ENCODE measurements around the gene SLC25A42. TPM values are rescaled to one million over a fixed set of nuclear protein-coding genes. Genes with fewer than 3 reads are reported as not detected.

The SLC25A42 gene
- total RNA-seq, 1 donor from 2014 or later, result 2.8 TPM

- no peak for TF ChIP-seq CTCF (IDR thresholded peaks at IDR 0.05; ENCODE audit: insufficient read depth, low read length, poor library complexity, severe bottlenecking)
- DNase-seq (ENCODE audit: low read depth), result no peak
- no peaks in the 10 kb centered on the region for H3K36me3 ChIP-seq (ENCODE audit: control insufficient read depth, insufficient read depth, low read length)
- H3K4me3 ChIP-seq (ENCODE audit: low read depth, low read length), result no peak overlapping the region
- no peaks in the 10 kb centered on the region for H3K27me3 ChIP-seq (ENCODE audit: control insufficient read depth, insufficient read depth, low read length)
Observed at GRCh38 chr19:19094513-19094912, 30.7 kb downstream of the SLC25A42 start.

GRCh38 chr19:19095691-19096090 lies 31.9 kb downstream of the SLC25A42 start:
- TF ChIP-seq CTCF (IDR thresholded peaks at IDR 0.05; ENCODE audit: insufficient read depth, low read length, poor library complexity, severe bottlenecking), result no peak
- no peak overlapping the region for H3K4me3 ChIP-seq (ENCODE audit: low read depth, low read length)
- DNase-seq (ENCODE audit: low read depth), result no peak
- no peaks in the 10 kb centered on the region for H3K27me3 ChIP-seq (ENCODE audit: control insufficient read depth, insufficient read depth, low read length)
- no peaks in the 10 kb centered on the region for H3K36me3 ChIP-seq (ENCODE audit: control insufficient read depth, insufficient read depth, low read length)

GRCh38 chr19:19096641-19097627 lies 33.1 kb downstream of the SLC25A42 start:
- Histone ChIP-seq H3K36me3 (ENCODE audit: control insufficient read depth, insufficient read depth, low read length) (no peaks in the 10 kb centered on the region), H3K4me3 (ENCODE audit: low read depth, low read length) (no peak overlapping the region), H3K27me3 (ENCODE audit: control insufficient read depth, insufficient read depth, low read length) (no peaks in the 10 kb centered on the region)
- TF ChIP-seq CTCF (IDR thresholded peaks at IDR 0.05; ENCODE audit: insufficient read depth, low read length, poor library complexity, severe bottlenecking), result no peak
- DNase-seq (ENCODE audit: low read depth), result no peak

- no peak for DNase-seq (ENCODE audit: low read depth)
- no peaks in the 10 kb centered on the region for H3K36me3 ChIP-seq (ENCODE audit: control insufficient read depth, insufficient read depth, low read length)
- no peaks in the 10 kb centered on the region for H3K27me3 ChIP-seq (ENCODE audit: control insufficient read depth, insufficient read depth, low read length)
- no peak overlapping the region for H3K4me3 ChIP-seq (ENCODE audit: low read depth, low read length)
- TF ChIP-seq CTCF (IDR thresholded peaks at IDR 0.05; ENCODE audit: insufficient read depth, low read length, poor library complexity, severe bottlenecking), result no peak
Observed at GRCh38 chr19:19098084-19098702, 34.4 kb downstream of the SLC25A42 start.

- DNase-seq (ENCODE audit: low read depth), result no peak
- Histone ChIP-seq H3K27me3 (ENCODE audit: control insufficient read depth, insufficient read depth, low read length) (no peaks in the 10 kb centered on the region), H3K4me3 (ENCODE audit: low read depth, low read length) (no peak overlapping the region), H3K36me3 (ENCODE audit: control insufficient read depth, insufficient read depth, low read length) (no peaks in the 10 kb centered on the region)
- no peak for TF ChIP-seq CTCF (IDR thresholded peaks at IDR 0.05; ENCODE audit: insufficient read depth, low read length, poor library complexity, severe bottlenecking)
Observed at GRCh38 chr19:19098703-19099632, 35.2 kb downstream of the SLC25A42 start.

Data from kidney epithelial cell (primary cell).